Kasumi-1 (cell line): ENCODE results near the gene LINGO3.
A peak's percentile ranks its signal among the peaks of the same experiment; 100 is the strongest.

Experiments used
- DNase-seq, 2 experiments: peaks; one replicate each; lab custom pipeline; 2025; lab: John Stamatoyannopoulos, UW

LINGO3 gene

DNA sequence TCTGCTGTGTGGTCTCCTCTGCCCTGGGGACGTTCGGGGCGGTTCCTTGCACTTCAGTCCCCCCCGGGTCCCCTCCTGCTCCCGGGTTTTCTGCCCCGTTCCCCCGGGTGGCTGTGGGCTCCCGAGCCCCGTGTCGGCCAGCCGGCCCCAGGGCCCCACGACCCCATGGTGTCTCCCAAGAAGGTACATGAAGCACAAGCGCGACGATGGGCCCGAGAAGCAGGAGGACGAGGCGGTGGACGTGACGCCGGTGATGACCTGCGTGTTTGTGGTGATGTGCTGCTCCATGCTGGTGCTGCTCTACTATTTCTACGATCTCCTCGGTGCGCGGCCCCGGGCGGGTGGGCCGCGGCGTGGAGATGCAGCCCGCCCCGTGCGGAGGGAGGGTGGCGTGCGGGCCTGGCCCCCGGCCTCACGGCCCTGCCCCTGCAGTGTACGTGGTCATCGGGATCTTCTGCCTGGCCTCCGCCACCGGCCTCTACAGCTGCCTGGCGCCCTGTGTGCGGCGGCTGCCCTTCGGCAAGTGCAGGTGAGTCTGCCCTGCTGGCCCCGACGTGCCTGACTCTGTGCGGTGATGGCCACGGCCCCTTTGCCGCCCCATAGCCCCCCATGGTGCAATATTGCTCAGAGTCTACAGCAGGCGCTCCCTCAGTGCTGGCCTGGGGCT lies 31.8 kb upstream of the LINGO3 start:
- DNase-seq = no peak

DNA sequence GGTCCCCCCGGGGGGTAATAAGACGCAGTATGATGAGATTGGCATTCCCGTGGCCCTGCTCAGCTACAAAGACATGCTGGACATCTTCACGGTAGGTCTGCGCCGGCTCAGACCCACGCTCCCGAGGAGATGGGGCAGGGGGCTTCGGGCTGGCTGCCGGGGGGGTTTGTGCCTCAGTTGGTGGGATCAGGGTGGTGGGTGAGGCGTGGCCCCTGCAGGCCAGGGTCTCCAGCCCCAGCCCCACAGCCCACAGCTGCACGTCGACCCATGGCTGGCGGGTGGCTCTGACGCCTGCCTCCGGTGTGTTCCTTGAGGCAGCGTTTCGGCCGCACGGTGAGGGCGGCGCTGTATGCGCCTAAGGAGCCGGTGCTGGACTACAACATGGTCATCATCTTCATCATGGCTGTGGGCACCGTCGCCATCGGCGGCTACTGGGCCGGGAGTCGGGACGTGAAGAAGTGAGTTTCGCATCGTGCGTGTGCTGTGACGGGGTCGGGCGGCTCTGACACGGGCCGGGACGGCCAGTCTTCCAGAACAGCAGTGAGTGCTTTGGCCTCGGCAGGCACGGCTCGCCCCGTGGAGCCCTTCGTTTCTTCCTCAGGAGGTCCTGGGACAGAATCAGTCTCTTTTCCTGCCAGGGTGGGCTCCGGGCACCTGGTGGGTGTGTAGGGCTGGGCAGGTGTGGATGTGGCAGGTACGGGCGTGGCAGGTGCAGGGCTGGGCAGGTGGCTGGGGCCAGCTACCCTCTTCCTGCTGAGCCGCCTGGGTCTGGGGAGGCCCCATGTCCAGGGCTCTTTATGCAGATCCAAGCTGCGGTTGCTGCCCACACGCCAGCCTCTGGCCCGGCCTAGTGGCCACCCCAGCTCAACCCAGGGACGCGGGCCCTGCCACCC lies 31.0 kb upstream of the LINGO3 start:
- DNase-seq = no peak

- no peak for DNase-seq
These were observed 30.2 kb upstream of the LINGO3 start for GRCh38 chr19:2338055-2338615.

- no peak for DNase-seq
These were observed 29.4 kb upstream of the LINGO3 start for GRCh38 chr19:2337329-2337707.

DNA sequence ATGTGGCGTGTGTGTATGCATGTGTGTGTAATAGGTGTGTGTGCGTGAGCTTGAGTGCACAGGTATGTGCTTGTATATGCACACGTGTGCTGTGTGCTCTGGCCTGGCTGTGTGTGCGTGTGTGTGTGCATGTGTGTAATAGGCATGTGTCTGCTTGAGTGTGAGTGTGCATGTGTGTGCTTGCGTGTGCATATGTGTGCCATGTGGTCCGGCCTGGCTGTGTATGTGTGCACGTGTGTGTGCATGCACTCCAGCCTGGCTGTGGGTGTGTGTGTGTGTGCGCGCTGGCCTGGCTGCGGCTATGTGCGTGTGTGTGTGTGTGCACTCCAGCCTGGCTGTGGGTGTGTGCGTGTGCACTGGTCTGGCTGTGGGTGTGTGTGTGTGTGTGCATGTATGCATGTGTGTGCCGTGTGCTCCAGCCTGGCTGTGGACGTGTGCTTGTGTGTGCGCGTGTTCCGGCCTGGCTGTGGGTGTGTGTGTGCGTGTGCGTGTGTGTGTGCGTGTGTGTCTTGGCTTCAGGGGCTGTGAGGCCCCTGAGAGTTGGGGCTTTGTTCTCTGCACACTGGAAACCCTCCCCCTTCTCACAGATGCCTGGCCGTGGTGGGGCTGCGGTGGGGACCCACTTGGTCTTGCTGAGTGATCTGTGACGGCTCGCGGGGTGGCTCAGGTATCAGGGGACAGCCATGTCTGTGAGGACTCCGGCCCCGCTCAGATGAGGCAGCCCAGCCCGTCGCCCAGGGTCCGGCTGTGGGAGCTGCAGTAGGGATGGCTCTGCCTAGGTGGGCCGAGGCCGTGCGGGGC lies 28.8 kb upstream of the LINGO3 start:
- no peak for DNase-seq

DNA sequence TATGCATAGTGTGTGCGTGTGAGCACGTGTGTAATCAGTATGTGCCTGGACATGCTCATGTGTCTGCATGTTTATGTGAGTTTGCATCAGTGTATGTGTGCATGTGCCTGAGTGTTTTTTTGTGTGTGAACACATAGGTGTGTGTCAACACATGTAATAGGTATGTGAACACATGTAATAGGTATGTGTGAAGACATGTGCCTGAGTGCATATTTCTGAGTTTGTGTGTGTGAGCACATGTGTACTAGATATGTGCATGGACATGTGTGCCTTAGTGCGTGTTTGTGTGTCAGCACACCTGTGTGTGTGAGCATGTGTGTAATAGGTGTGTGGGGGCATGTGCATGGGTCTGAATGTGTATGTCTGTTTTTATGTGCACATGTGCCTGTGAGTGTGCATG lies 27.9 kb upstream of the LINGO3 start:
- DNase-seq = no peak

- DNase-seq = no peak
These were observed 27.3 kb upstream of the LINGO3 start for GRCh38 chr19:2334986-2335846.

GRCh38 chr19:2334426-2334825 lies 26.5 kb upstream of the LINGO3 start:
- DNase-seq = no peak

DNA sequence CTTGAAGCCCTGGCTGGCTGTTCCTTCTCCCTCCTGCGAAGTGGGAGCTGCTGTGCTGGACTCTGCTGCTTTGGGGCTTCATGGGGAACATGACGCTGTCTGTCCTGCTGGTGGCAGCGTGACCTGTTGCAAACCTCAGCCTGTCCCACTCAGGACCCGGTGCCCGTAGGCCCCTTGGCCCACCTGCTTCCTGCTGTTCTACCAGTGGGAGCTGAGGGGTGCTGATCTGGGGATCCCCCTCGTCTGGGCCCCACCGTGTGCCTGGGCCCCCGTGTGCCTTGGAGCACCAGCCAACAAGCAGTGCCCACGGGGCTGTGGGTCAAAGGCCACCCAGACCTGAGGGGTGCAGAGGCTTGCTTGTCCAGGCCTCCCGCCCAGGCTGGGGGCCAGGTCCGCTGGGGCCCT lies 25.9 kb upstream of the LINGO3 start:
- peak in 1 of 2 experiments; percentile 23 for DNase-seq

- no peak for DNase-seq
These were observed 25.3 kb upstream of the LINGO3 start for GRCh38 chr19:2333027-2333806.

- no peak for DNase-seq
These were observed 24.5 kb upstream of the LINGO3 start for GRCh38 chr19:2332341-2333026.

DNA sequence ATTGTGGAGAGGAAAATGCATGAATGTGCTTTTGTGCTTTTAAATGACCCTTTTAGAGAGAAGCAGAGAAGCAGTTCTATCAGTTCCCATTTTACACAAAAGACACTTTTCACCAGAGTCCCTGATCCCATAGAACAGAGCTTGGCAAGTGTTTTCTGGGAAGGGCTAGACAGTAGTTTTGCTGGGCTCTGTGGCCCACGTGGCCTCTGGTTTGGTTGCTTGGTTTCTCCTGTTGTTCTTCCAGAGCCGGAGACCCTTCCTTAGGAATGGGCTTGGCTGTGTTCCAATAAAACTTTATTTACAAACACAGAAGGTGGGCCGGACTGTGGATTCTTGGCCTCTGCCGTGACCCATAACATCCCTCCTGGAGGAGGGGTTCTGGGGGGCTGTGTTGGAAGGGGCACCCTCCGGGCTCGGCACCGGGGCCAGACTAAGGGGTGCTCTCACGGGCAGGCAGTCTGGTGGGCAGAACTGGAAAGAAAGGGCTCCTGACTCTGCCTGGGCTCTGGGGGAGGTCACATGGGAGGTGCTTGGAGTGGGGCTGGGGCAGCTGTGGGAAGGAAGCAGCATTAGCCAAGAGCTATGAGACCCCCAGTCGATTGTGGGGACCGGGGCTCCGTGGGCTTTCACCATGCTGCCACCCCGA lies 23.8 kb upstream of the LINGO3 start:
- no peak for DNase-seq

DNA sequence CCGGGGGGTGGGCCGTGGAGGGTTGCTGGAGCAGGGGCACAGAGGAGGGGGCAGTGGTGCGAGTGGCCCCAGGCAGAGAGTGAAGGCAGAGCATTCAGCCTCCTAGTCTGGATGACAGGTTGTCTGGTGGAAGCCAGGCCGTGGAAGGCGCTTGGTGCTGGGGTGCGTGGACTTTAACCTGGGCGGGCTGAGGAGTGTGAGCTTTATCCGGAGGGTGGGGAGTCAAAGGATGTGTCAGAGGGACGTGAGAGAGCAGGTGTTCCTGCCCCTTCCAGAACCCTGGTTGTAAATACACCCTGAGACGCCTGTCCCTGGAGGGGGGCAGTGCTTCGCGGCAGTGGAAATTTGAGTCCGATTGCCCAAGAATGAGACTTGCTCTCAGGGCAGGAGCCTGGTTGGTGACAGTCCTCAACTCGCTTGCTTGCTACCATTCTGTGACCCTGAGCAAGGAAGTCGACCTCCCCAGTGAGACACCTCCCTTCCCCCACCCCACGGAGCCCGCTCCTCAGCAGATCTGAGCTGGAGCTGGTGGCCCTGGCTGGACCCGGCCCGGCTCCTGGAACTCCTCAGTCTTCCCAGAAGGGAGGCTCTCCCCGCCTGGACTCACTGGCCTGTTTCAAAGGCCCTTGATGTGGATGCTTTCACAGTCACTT lies 22.8 kb upstream of the LINGO3 start:
- no peak for DNase-seq

DNA sequence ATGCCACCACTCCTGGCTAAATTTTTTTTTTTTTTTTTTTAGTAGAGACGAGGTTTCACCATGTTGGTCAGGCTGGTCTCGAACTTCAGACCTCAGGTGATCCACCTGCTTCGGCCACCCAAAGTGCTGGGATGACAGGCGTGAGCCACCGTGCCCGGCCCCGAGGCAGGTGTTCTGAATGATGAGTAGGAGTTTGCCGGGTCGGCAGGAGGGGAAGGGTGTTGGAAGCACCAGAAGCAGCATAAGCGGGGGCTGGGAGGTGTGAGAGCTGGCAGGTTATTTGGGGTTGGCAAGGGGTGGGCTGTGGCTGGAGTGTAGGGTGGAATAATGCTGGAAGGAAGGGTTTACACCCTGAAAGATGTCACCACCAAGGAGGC lies 22.3 kb upstream of the LINGO3 start:
- DNase-seq = no peak

GRCh38 chr19:2329501-2329916 lies 21.6 kb upstream of the LINGO3 start:
- DNase-seq = no peak

DNA sequence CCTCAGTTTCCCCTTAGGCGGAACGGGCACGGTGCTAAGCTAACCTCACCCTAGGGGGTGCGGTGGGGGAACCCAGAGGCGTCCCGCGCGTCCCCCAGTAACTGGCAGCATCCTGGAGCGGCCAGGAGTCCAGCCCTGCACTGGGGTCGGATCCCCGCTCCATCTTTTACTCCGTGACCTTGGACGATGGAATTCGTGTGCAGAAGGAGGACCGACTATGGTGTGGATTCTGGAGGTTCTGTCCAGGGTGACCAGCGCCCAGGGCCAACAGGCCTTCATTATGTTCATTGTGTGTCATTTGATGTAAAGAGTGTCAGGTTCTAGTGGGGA lies 21.2 kb upstream of the LINGO3 start:
- no peak for DNase-seq

DNA sequence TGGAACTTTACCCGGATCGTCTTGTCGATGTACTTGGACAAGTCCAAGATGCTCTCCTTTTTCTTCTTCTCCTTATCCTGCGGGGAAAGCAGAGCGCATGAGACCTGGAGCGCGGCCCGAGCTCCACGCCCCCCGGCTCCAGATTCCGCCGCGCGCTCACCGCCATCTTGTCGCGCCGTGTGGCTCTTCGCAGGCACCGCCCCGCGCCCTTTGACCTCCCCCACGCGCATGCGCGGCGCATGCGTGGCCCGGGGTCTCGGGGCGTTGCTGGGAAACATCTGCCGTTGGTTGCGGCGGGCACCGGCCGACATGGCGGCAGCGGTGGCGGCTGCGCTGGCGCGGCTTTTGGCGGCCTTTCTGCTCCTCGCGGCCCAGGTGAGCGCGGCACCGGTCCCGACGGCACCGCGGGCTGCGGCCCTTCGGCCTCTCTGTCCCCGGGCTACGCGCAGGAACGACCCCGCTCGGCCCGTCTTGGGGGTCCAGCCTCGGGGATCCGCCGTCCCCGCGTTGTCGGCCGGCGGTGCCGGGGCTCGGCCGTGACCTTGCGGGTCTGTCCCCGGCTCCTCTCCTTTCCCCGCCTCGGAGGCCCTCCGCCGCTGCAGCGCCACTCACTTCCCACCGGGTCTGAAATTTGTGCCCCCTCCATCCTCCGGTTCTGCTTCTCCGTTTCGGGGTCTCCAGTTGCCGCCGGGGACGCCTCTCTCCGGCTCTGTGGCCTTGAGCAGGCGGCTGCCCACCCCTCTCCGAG lies 20.6 kb upstream of the LINGO3 start, which contains the start of the genes LSM7 and SPPL2B:
Gene LSM7 (minus strand): TSS at position 186 of the 748 bp plus-strand sequence. CDS start 20 bp downstream, at position 166.
Gene SPPL2B (plus strand): TSS at position 284 of the 748 bp plus-strand sequence. CDS start 26 bp downstream, at position 310.
- DNase-seq = peak; percentile 69 to 80
